Duodenal mucosa (tissue), 2 donors: ENCODE measurements around the gene IRAK1.

Experiments
- H3K27ac ChIP-seq: one replicate; pipeline ENCODE4 v1.7.0; 2013; ENCODE audit warnings: low read depth, low read length
- H3K27me3 ChIP-seq, 2 donors: one replicate each; pipeline ENCODE4 v1.7.0; 2013; ENCODE audit warnings: low read length in 2 of 2, control low read depth in 1 of 2; ENCODE audit not compliant: insufficient read depth in 2 of 2, control insufficient read depth in 1 of 2
- H3K36me3 ChIP-seq, 2 donors: one replicate each; pipeline ENCODE4 v1.7.0; 2013; ENCODE audit warnings: low read length in 2 of 2, control low read depth in 1 of 2; ENCODE audit not compliant: insufficient read depth in 2 of 2, control insufficient read depth in 1 of 2
- H3K4me1 ChIP-seq, 2 donors: one replicate each; pipeline ENCODE4 v1.7.0; 2013; ENCODE audit warnings: low read length in 2 of 2, control low read depth in 1 of 2; ENCODE audit not compliant: insufficient read depth in 2 of 2, control insufficient read depth in 1 of 2
- H3K4me3 ChIP-seq, 2 donors: one replicate each; pipeline ENCODE4 v1.7.0; 2013; ENCODE audit warnings: low read length in 2 of 2, low read depth in 1 of 2
- H3K9ac ChIP-seq, 2 donors: one replicate each; pipeline ENCODE4 v1.7.0; 2013; ENCODE audit warnings: low read length in 2 of 2, low read depth in 1 of 2
- H3K9me3 ChIP-seq, 2 donors: one replicate each; pipeline ENCODE4 v1.7.0; 2013; ENCODE audit warnings: low read length in 2 of 2, control low read depth in 1 of 2; ENCODE audit not compliant: control insufficient read depth in 1 of 2

The IRAK1 gene

GRCh38 chrX:154040863-154041262, 21.2 kb upstream of the IRAK1 start:
- Histone ChIP-seq H3K9me3 (no peaks in the 10 kb centered on the region), H3K9ac (no peak overlapping the region), H3K36me3 (peaks cover 0 to 9% of the 10 kb centered on the region in 2 donors), H3K4me1 (peaks cover under 1 to 4% of the 10 kb centered on the region in 2 donors), H3K4me3 (no peak overlapping the region), H3K27me3 (no peaks in the 10 kb centered on the region), H3K27ac (no peak overlapping the region)

GRCh38 chrX:154040307-154040756, 20.6 kb upstream of the IRAK1 start:
- H3K27me3 ChIP-seq: no peaks in the 10 kb centered on the region

GRCh38 chrX:154039577-154039976, 19.9 kb upstream of the IRAK1 start:
- peaks cover 0 to 4% of the 10 kb centered on the region in 2 donors for H3K4me1 ChIP-seq
- no peak overlapping the region for H3K9ac ChIP-seq
- no peak overlapping the region for H3K4me3 ChIP-seq
- H3K9me3 ChIP-seq: no peaks in the 10 kb centered on the region
- peaks cover 0 to 9% of the 10 kb centered on the region in 2 donors for H3K36me3 ChIP-seq
- no peak overlapping the region for H3K27ac ChIP-seq
- H3K27me3 ChIP-seq: no peaks in the 10 kb centered on the region

More at GRCh38 chrX:154040307-154040756, 20.6 kb upstream of the IRAK1 start:
- no peak overlapping the region for H3K9ac ChIP-seq
- H3K4me3 ChIP-seq: no peak overlapping the region
- H3K4me1 ChIP-seq: peaks cover 0 to 4% of the 10 kb centered on the region in 2 donors
- no peak overlapping the region for H3K27ac ChIP-seq
- H3K36me3 ChIP-seq: peaks cover 0 to 9% of the 10 kb centered on the region in 2 donors
- H3K9me3 ChIP-seq: no peaks in the 10 kb centered on the region

- no peak overlapping the region for H3K27ac ChIP-seq
- no peak overlapping the region for H3K9ac ChIP-seq
- H3K36me3 ChIP-seq: peaks cover 0 to 9% of the 10 kb centered on the region in 2 donors
- peaks cover 0 to 4% of the 10 kb centered on the region in 2 donors for H3K4me1 ChIP-seq
- H3K27me3 ChIP-seq: no peaks in the 10 kb centered on the region
- H3K9me3 ChIP-seq: no peaks in the 10 kb centered on the region
- H3K4me3 ChIP-seq: no peak overlapping the region
These were observed 19.0 kb upstream of the IRAK1 start for GRCh38 chrX:154038656-154039055.

- H3K9me3 ChIP-seq: no peaks in the 10 kb centered on the region
- no peak overlapping the region for H3K9ac ChIP-seq
- no peak overlapping the region for H3K4me3 ChIP-seq
- H3K27ac ChIP-seq: no peak overlapping the region
- peaks cover 0 to 4% of the 10 kb centered on the region in 2 donors for H3K4me1 ChIP-seq
- H3K36me3 ChIP-seq: peaks cover 0 to 9% of the 10 kb centered on the region in 2 donors
- H3K27me3 ChIP-seq: no peaks in the 10 kb centered on the region
These were observed 18.1 kb upstream of the IRAK1 start for GRCh38 chrX:154037754-154038153.

GRCh38 chrX:154036513-154036912, 16.8 kb upstream of the IRAK1 start:
- H3K36me3 ChIP-seq: peaks cover 9 to 17% of the 10 kb centered on the region in 2 donors
- no peak overlapping the region for H3K9ac ChIP-seq
- no peaks in the 10 kb centered on the region for H3K27me3 ChIP-seq
- no peak overlapping the region for H3K27ac ChIP-seq
- no peaks in the 10 kb centered on the region for H3K4me1 ChIP-seq
- H3K4me3 ChIP-seq: no peak overlapping the region
- H3K9me3 ChIP-seq: no peaks in the 10 kb centered on the region

- H3K36me3 ChIP-seq: peaks cover 14% of the 10 kb centered on the region in 2 donors
- no peak overlapping the region for H3K4me3 ChIP-seq
- no peaks in the 10 kb centered on the region for H3K27me3 ChIP-seq
- H3K27ac ChIP-seq: no peak overlapping the region
- peaks cover 0 to 5% of the 10 kb centered on the region in 2 donors for H3K4me1 ChIP-seq
- H3K9me3 ChIP-seq: no peaks in the 10 kb centered on the region
- no peak overlapping the region for H3K9ac ChIP-seq
These were observed 14.1 kb upstream of the IRAK1 start for GRCh38 chrX:154033848-154034247.

- H3K27ac ChIP-seq: no peak overlapping the region
- H3K4me3 ChIP-seq: no peak overlapping the region
- H3K4me1 ChIP-seq: peaks cover 4 to 8% of the 10 kb centered on the region in 2 donors
- peaks cover 12 to 17% of the 10 kb centered on the region in 2 donors for H3K36me3 ChIP-seq
- H3K27me3 ChIP-seq: no peaks in the 10 kb centered on the region
- no peaks in the 10 kb centered on the region for H3K9me3 ChIP-seq
- H3K9ac ChIP-seq: no peak overlapping the region
These were observed 13.0 kb upstream of the IRAK1 start for GRCh38 chrX:154032653-154033052.

- H3K9me3 ChIP-seq: no peaks in the 10 kb centered on the region
- peaks cover 4 to 8% of the 10 kb centered on the region in 2 donors for H3K4me1 ChIP-seq
- no peak overlapping the region for H3K4me3 ChIP-seq
- H3K36me3 ChIP-seq: peaks cover 15 to 19% of the 10 kb centered on the region in 2 donors
- no peak overlapping the region for H3K27ac ChIP-seq
- no peaks in the 10 kb centered on the region for H3K27me3 ChIP-seq
- H3K9ac ChIP-seq: no peak overlapping the region
These were observed 12.5 kb upstream of the IRAK1 start for GRCh38 chrX:154032160-154032559.

- Histone ChIP-seq H3K9ac (no peak overlapping the region), H3K27me3 (no peaks in the 10 kb centered on the region), H3K9me3 (no peaks in the 10 kb centered on the region), H3K4me1 (peaks cover 4 to 8% of the 10 kb centered on the region in 2 donors), H3K36me3 (peaks cover 19 to 25% of the 10 kb centered on the region in 2 donors), H3K27ac (no peak overlapping the region), H3K4me3 (no peak overlapping the region)
These were observed 11.1 kb upstream of the IRAK1 start for GRCh38 chrX:154030715-154031305.
